ENCODE data around the gene SEMA6D. TPM values are rescaled to one million over a fixed set of nuclear protein-coding genes. Genes with fewer than 3 reads are reported as not detected.

Gene SEMA6D
- total RNA-seq, 1 donor from 2014 or later = 5.9 TPM

- no peak for DNase-seq (ENCODE audit: low read depth, low spot score)
Measured at GRCh38 chr15:47742334-47742733, 25.0 kb downstream of the SEMA6D start.

GRCh38 chr15:47742742-47743141 lies 25.4 kb downstream of the SEMA6D start:
- DNase-seq (ENCODE audit: low read depth, low spot score) = no peak

DNA sequence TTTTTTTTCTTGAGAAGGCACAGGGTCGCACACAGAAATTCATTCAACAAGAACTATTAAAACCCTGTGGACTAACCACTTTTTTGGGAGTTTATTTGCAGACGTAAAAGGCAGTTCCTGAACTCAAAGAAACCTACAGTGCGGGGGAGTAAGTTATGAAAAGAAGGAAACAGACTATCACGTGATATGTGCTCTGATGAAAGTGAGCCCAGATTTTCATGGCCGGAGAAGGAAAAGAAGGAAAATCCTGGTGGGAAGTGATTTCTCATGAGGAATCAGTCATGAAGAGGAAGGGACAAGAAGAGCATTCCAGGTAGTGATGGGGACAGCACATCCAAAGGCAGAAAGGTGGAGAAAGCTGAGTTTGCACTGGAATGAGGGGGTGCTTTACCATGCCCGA lies 26.1 kb downstream of the SEMA6D start:
- DNase-seq (ENCODE audit: low read depth, low spot score) = no peak

DNA sequence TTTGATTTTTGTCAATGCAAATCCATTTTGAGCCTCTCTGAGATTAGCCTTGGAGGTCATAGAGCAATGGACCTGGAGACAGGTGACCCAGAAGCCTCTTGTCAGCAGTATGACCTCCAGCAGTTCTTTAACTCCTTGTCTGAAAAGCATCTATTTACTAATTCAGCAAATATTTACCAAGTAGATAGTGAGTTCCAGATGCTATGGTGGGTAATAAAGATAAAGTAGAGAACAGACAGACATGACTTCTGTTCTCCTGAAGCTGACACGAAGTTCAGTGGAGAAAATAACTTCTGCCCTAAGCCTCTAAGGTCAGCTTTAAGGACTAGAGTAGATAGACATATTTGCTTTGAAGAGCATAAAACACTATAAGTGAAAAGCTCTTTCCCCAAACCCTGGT lies 26.6 kb downstream of the SEMA6D start:
- no peak for DNase-seq (ENCODE audit: low read depth, low spot score)

- DNase-seq (ENCODE audit: low read depth, low spot score) = no peak
Measured at GRCh38 chr15:47744496-47744895, 27.2 kb downstream of the SEMA6D start.

GRCh38 chr15:47744973-47745372 lies 27.7 kb downstream of the SEMA6D start:
- DNase-seq (ENCODE audit: low read depth, low spot score) = no peak

GRCh38 chr15:47746516-47746915 lies 29.2 kb downstream of the SEMA6D start:
- no peak for DNase-seq (ENCODE audit: low read depth, low spot score)

DNA sequence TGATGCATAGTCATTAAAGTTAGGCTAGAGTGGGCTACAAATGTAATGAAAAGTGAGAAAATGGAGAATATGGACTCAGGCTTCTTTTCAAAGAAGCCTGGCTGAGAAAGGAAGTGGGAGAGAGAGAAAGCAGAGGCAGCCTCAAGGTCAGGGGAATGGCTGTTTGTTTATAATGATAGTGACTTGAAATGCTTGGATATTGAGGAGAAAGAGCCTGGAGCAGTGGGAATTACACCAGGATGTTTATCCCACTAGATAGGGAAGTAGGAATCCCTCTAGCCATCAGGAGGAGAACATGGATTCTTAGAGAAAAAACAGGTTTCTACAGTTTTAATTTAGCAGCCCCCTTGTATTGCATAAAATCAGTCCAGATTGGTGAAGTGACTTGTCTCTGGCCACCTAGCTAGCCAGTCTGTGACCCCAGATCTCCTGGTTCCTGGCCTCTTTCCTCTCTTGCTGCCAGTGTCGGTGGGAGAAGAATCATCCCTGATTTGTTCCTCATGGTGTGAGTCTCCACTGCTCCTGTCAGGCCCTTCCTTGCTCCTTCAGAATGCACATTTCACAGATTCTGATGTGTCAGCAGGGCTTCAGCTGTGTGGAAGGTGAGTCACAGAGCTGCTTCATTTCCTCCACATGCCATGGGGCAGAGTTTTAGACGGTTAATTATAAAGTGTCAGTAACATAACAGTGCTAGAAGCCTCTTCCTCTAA lies 32.9 kb downstream of the SEMA6D start:
- DNase-seq (ENCODE audit: low read depth, low spot score) = peak; percentile 65

GRCh38 chr15:47750740-47751262 lies 33.5 kb downstream of the SEMA6D start:
- DNase-seq (ENCODE audit: low read depth, low spot score) = no peak

DNA sequence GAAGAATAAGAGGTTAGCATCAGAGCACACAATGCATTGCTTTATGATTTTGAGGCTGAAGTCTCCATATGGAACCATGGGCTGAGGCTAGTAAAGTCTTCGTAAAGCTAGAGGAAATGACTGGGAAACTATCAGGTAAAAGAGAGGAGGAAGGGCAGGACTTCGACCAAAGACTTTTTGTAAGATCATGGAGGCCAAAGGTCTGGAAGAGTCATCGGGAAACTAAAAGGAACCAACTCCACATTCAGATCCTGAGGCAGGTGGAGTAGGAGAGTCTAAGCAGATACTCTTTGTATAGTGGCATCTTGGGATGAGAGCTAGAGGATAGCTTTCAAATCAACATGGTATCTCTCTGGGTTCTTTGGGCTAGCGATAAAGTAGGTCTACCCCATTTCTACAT lies 36.3 kb downstream of the SEMA6D start:
- DNase-seq (ENCODE audit: low read depth, low spot score) = no peak

DNA sequence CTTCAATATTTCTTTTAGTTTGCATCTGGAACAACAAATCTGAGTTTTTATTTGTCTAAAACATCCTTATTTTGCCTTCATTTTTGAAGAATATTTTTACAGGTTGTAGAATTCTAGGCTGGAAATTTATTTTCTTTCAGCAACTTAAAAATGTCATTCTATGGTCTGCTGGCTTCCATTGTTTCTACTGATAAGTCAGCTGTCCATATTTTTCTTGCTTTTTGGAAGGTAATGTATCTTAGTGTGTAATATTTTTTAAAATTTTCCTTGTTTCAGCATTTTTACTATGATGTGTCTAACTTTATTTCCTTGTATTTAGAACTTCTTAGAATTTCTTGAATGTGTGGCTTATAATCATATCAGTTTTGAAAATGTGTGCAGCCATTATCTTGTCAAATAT lies 37.0 kb downstream of the SEMA6D start:
- no peak for DNase-seq (ENCODE audit: low read depth, low spot score)

DNA sequence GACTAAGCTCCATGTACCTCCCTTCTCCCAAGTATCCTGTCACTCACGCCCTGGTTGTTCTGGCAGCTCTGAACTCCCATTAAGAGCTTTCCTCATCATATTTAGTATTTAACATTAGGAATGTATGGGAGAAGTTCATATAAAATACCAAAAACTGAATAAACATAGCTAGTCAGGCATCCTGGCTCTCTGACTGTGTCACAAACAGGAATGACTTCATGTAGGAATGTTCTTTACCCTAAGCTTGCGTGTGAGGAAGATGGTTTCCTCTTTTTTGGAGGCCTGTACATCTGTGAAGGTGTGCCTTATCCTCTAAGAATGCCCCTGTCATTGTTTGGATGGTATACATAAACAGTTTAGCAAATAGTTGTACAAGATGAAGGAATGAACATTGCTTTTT lies 38.6 kb downstream of the SEMA6D start:
- DNase-seq (ENCODE audit: low read depth, low spot score) = no peak

GRCh38 chr15:47756872-47757271 lies 39.6 kb downstream of the SEMA6D start:
- DNase-seq (ENCODE audit: low read depth, low spot score) = peak; percentile 47

DNA sequence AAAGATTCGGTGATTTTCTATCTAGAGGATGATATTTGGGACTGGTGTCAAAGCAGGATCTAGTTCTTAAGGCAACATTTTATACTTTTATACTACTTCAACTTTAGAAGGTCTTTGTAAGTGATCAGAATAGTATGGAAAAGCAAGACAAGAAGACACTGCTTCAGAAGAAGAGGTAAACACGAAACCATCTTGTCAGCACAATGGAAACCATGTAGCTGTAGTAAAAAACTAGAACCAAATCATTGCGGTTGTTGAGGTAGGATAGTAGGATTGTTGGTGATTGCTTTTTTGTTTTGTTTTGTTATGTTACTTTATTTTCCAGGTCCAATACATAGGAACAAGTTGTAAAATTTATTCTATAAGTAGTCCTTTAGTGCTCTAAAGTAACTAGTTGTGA lies 40.0 kb downstream of the SEMA6D start:
- no peak for DNase-seq (ENCODE audit: low read depth, low spot score)

DNA sequence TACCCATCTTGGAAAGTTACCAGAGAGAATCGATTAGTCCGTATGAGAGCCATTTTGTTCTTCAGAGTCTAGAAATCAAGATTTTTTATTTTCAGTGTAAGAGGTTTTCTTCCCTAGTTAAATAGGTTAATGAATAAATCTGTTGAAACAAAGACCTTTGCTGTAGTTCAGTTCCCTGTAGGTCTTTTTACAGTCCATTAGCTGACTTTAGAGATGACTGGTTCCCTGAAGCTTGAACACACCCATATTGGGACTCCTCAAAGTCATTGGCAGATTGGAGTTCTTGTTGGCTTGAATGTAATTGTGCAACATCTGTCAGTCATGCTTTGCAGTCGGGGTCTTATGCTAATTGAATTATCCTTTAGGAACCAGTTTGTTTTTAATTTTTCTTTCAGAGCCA lies 45.3 kb downstream of the SEMA6D start:
- DNase-seq (ENCODE audit: low read depth, low spot score) = no peak

- DNase-seq (ENCODE audit: low read depth, low spot score) = no peak
Measured at GRCh38 chr15:47764666-47765065, 47.4 kb downstream of the SEMA6D start.

DNA sequence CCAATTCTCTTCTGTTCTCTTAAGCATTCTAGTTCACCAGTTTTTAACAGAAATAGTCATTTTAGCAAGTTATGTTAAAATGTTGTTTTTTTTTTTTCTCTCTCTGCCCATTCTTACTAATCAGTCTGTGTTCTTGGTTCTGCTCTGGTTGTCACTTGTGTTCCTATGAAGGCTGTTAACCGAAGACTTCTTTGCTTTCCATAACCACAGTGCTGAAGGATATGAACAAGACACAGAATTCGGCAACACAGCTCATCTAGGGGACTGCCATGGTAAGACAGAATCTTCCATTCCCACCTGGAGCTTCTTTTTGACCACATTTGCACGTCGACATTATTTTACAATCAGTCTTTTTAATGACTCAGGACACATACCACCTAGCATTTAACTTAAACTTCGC lies 49.1 kb downstream of the SEMA6D start:
- no peak for DNase-seq (ENCODE audit: low read depth, low spot score)

GRCh38 chr15:47767035-47767434 lies 49.7 kb downstream of the SEMA6D start:
- no peak for DNase-seq (ENCODE audit: low read depth, low spot score)

GRCh38 chr15:47768735-47769134 lies 51.4 kb downstream of the SEMA6D start:
- no peak for DNase-seq (ENCODE audit: low read depth, low spot score)

DNA sequence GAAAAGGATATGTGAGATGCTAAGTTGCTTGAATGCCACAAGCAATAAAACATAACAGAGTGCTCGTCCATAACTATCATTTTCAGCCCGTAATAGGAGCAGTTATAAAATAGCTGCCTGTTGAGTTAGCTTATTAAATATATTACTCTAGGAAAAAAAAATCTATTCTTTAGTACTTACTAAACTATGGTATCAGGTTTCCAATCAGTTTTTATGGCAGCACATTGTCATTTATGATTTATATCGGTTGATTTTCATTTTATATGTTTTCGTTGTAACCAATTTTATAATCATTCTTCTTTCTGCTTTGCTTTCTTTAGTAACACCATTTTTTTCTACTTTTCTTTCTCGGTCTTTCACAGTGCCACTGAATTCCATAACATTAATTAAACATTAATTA lies 51.9 kb downstream of the SEMA6D start:
- DNase-seq (ENCODE audit: low read depth, low spot score) = no peak

DNA sequence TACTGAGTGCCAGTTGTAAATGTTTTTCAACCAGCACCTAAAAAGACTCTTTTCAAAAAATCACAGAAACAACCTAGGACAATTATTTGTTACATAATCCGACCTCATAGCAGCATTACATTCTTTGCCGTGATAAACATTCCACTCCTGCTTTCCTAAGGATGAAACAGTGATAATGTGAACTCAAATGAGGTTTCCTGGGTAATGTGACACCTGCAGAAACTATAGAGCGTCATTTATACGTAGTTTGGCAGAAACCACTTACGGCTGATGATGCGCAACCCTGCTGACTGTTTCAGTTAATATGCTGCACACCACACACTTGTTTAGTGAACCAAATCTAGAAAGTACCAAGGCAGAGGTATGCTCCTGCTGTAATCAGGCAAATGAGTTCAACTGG lies 55.8 kb downstream of the SEMA6D start:
- no peak for DNase-seq (ENCODE audit: low read depth, low spot score)

- DNase-seq (ENCODE audit: low read depth, low spot score) = no peak
Measured at GRCh38 chr15:47778263-47778770, 61.0 kb downstream of the SEMA6D start.

DNA sequence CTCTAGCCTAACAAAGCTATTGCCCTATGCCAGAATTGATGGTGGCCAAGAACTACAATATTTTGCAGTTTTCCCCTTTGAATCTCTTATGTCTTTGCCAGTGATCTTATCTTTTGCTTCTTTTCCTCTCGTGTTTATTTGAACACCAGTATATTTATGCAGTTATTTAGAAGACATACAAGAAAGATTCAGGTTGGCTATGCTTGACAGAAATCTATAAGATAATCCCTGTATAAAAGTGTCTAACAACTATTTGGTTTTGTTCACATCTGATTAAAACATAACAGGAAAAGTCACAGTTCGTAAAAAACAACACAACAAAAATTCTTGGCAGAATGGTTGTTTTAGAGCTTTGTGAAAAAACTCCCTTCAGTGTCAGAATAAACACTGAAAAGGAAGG lies 63.7 kb downstream of the SEMA6D start:
- no peak for DNase-seq (ENCODE audit: low read depth, low spot score)

All from pulmonary artery endothelial cell (primary cell).